ENCODE data around the gene PCSK5.
"Not testable (repeated sequence)": the region's sequence is repeated elsewhere in the genome, so short reads cannot be mapped to it uniquely, and the experiment has no call there.

PCSK5 gene

DNA sequence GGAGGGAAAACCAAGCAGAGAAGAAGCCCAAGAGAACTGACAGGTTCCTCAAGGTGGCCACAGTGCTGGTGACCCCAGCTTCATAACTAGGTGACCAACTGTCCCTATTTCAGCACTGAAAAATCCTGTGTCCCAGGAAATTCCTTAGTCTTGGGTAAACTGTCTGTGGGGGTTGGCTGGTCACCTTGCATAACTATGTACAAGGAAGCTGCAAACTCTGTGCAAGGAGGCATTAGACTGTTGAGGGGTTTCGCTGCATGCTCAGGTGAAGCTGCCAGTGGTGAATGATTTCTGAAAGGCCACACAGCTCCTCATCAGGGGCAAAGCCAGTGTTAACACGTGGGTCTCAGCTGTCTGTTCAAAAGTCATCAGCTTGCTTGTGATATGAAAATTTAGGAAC lies 36.9 kb downstream of the PCSK5 start:
- no peak for DNase-seq

DNA sequence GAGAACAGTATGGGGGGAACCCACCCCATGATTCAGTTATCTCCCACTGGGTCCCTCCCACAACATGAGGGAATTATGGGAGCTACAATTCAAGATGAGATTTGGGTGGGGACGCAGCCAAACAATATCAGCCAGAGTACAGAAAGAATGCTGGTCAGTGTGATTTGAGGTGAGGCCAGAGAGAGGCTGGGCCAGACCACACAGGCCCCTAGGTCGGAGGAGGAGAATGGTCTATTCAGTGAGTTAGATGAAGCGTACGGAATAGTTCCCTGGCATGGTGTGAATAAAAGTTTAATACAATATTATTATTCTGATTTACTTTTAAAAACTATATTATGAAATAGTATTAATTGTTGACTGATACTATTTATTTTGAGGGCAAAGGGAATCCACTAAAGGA lies 39.7 kb downstream of the PCSK5 start:
- DNase-seq: no peak

DNA sequence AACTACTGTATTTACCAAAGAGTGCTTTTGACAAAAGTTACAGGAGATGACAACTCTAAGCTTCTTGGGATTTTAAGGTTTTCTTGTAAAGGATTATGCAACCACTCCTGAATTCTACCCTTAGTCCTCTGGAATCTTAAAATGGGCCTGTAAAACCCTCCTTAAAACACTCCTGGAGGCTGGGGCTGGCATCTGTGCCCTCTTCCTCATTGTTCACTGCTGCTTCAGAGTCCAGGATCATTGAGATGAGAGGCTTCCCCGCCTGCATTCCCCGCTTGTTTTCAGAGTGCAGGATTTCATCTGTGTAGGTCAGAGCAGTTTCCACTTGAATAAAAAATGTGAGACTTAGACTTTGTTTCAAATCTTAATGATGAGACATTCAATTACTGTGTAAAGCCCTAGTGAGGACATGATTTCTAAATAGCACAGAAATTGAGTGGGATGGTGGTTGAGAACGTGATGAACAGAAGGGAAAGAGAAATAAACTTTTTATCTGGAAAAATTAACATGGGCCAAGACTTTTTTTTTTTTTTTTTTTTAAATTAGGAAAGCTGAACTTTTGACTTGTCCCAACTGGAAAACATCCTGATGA lies 40.4 kb downstream of the PCSK5 start:
- no peak for DNase-seq

DNA sequence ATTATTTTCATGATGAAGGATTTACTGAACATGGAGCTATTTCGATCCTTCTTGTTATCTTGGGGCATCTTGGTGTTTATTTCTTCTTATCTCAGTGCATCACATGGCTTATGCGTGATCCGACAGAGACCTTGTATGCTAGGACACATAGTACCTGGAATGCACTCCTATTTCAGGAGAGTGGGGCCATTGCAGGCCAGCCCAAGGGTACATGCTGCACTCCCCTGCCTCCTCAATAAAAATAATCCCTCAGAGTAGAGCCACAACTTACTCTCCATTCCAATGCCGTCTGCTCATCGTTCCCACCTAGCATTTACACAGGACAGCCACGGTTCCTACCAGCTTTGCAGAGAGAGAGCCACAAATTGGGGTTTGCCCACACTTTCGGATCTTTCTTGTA lies 43.5 kb downstream of the PCSK5 start:
- no peak for DNase-seq

DNA sequence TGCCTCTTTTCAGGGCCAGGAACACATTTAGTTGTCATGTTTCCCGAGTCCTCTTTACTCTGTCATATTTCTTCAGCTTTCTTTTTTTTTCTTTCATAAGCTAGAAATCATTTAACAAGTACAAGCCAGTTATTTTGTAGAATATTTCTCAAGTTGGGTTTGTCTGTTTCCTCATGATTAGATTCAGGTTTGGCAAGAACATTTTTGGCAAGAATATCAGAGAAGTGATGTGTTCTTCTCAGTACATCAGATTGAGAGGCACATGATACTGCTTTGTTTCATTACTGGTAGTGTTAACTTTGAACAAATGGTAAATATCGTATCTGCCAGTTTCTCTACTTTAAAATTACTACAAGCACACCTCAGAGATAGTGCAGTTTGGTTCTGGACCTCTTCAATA lies 45.1 kb downstream of the PCSK5 start:
- DNase-seq: no peak

DNA sequence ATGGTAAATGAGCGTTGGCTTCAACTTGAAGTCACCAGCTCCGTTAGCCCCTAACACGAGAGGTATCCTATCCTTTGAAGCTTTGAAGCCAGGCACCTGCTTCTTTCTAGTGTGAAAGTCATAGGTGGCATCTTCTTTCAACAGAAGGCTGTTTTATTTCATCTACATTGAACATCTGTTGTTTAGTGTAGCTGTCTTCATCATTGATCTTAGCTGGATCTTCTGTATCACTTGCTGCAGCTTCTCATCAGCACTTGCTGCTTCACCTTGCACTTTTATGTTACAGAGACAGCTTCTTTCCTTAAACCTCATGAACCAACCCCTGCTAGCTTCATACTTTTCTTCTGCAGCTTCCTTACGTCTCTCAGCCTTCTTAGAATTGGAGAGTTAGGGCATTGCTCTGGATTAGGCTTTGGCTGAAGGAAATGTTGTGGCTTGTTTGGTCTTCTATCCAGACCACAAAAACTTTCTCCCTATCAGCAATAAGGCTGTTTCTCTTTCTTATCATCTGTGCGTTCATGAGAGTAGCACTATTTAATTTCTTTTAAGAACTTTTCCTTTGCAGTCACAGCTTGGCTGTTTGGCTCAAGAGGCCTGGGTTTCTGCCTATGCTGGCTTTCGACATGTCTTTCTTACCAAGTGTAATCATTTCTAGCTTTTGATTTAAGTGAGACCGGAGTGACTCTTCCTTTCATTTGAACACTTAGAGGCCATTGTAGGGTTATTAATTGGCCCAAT lies 47.2 kb downstream of the PCSK5 start:
- DNase-seq: no peak

DNA sequence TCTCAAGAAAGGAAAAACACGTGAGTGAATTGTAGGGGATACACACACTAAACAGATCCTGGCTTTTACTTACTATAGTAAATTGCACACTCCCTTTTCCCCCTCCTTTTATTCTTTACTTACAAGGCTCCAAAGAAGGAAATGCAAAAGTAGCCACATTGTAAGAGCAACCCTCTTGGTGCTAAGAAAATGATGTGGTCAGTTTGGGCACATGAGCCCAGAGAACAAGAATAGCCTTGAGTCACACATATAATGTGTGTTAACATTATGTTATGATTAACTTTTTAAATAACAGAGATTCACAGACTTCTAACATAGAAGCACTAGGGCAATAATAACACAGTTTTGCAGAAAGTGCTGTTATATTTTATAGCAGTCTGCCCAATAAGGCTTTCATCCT lies 48.5 kb downstream of the PCSK5 start:
- DNase-seq: no peak

DNA sequence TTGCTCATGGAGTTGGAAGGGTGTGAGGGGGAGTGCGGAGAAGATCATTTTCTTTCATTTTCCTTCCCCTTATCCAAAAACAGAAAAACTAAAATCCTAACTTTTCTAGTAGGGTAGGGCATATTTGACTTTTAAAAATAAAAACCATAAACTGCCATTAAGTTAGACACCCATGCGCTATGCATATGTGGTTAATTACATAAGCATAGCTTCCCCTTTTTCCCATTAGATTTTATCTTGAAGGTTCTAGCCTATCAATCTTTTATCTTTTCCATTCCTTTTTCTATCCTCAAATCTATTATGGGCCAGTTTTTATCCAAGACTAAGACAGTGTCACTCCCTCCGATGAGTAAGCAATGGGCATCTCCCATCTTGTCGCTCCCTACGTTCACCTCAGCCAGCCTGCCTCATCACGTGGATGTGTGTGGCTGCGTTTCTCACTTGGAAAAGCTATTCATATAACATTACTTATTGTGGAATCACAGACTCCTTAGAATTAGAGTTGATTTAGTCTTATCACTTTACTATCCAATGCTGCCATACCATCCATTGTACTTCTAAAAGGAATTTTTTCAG lies 49.2 kb downstream of the PCSK5 start:
- no peak for DNase-seq

DNA sequence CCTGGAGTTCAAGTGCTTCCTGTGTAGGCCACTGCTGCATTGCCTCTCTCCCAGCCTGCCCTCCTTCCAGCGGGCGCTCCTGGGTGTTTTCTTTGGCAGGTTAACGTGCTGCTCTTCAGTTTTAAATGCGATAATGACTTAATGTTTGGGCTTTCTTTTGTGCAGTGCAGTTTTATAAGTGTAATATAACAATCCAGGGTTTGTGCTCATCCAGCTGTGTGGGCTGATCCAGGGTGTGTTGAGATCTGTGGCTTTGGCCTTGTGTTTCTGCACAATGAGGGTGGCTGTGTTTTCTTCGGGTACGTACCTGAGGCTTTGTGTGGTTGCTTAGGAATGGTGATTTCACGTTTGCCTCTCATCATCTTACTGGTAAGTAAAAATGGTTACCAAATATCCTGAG lies 50.6 kb downstream of the PCSK5 start:
- no peak for DNase-seq

DNA sequence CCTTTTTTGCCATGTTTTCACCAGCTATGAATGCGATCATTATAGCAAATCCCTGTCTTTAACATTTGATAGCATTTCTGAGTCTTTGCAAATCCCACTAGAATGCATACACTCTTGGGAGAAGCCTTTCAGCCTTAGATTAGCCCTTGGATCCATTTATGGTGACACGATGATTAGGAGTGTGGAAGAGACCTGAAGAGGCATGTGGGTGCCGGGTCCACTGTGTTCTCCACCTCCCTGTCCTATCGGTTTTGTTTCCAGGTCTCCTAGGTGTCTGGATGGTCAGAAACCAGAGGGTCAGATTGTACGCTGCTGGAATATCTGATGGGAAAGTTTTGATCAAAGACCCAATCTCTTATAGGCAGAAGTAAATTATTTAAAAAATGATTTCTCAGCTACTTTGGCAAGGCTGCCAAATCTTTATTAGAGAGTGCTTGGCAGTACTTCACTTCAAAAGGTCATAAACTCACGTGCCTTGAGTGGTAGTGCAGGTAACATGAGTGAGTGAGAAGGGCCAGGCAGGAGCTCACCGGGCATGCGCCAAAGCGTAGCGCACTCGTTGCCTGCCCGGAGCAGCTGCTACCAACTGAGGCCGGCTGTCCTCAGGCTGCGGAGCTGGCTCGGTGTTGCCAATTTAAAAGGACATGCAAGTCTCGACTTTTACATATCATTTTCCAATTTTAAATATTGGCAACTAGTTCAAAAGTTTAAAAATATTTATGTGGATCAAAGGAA lies 51.3 kb downstream of the PCSK5 start:
- no peak for DNase-seq

DNA sequence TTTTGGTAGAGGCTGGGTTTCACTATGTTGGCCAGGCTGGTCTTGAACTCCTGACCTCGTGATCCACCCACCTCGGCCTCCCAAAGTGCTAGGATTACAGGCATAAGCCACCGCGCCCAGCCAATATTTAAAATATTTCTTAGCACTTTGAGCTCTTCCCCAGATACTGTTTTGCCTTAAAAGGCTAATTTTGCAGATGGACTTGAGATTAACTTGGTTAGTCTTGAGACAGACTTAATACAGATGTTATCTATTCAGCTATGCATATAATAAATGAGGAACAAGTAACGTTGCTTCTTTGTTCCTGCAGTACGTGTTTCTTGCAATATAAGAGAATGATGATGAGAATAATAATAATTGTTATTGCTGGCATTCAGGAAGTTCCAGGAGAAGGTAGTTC lies 56.3 kb downstream of the PCSK5 start:
- no peak for DNase-seq

DNA sequence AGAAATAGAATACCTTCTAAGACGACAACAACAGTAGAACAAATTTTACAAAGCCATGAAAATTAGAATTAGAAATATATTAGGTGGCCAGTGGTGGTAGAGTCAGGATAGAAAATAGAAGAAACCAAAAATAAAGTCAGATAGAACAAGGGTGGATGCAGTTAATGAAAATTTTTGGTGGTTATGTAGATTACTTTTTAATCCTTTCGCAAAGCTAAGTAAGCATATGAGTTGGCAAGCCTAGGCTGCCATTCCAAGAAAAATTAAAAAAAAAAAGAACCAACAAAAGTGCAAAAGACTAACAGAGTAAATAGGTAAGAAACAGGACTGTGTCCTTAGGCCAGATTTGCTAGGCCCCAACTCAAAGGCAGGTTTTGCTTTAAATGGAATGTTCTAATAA lies 56.8 kb downstream of the PCSK5 start:
- DNase-seq: no peak

DNA sequence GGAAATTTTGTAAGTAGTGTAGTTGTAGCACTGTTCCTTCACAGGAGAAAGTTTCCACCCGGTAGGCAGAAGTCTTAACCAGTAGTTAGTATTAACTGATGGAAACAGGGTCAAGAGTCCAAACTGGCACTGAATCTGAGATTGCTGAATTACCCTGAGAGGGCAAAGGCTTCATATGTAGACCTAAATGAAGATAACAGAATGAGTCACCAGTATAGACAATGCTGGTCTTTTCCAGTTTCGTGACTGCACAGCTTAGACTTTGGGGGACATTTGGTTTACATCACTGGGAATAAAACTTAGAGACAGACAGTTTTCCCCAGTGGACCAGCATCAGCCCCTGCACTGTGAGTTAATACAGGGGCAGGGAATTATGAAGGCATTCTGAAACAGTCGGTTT lies 60.5 kb downstream of the PCSK5 start:
- no peak for DNase-seq

DNA sequence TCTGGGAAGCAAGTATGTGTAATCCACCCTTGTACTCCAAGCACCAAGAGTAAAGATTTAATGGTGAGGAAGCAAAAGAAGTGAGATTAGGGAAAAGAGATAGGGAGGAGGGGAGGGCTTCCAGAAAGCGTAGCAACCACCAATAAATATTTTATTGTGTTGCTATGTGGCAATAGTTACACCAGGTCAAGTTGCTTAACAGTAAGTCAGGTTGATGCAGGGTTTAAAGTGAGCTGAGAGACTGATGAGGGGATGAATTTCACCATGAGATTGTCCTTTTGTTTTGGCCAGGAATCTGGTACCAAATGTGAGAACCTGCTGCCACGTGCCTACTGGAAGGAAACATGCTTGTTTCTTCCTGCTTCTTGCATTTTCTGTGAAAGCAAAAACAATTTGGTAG lies 62.7 kb downstream of the PCSK5 start:
- no peak for DNase-seq

DNA sequence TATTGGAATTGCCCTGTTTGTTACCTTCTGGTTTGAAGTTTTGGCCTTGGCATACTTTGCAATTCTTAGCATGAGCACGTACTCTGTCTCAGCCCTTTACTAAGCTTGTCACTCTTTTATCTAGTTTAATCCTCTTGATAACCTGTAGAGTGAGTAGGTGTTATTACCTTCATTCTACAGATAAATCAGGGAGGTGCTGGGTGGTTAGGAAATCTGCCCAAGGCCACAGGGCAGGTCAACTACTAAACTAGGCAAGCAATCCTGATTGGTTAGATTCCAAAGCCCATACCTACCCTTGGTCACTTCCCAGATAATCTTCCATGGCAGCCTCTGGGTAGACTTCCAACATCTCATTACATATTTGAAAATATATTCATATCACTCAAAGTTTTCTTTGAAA lies 65.7 kb downstream of the PCSK5 start:
- DNase-seq: no peak

DNA sequence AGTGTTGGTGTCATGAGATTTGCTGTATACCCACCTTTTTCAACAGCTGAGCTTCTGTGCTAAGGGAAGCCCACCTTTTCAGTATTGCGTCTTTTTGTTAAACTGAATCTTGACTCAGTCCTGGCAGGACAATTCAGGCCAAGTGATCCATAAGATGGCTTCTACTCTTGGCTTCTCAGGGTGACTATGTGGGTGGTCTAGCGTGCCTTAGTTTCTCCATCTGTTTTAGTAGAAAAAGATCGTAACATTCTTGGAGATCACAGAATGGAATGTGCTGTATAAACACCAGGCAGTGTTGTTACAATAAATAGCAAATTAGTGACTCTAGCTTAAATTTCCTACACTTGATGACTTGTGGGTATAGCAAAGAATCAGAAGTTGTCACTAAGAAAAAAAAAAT lies 66.6 kb downstream of the PCSK5 start:
- DNase-seq: no peak

DNA sequence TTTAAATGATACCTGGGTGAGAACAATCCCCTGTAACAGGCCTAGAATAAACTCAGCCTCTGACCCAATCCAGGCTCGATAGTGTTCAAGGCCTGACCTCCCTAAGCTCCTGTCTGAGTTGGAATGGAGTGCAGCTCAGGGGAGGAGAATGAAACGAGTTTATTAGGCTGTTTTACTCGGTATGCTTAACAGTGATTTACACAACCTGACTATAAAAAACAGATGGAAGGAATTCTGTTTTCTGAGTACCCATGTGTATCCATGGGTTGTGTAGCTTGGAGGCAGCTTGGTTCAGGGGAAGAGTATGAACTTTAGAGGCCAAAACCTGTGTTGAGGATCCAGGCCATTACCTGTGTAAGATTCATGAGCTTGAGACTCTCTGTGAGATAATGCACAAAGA lies 67.8 kb downstream of the PCSK5 start:
- DNase-seq: no peak

DNA sequence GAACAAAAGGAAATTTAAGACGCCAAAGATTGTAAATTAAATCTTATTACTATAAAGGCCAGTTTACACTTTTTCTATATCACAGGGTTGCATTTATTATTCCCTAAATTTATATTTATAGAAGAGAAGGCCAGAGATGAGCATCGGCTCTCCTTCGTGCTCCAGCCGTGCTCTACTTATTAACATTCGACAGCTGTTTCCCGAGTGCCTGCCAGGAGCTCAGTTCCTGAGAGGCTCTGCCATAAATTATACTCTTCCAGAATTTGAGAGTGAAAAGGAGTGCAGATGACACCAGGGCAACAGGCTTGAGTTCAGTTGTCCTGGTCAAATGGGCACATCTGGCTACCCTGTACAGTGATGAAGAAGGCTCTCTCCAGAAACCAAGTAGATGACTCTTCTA lies 70.1 kb downstream of the PCSK5 start:
- DNase-seq: no peak

DNA sequence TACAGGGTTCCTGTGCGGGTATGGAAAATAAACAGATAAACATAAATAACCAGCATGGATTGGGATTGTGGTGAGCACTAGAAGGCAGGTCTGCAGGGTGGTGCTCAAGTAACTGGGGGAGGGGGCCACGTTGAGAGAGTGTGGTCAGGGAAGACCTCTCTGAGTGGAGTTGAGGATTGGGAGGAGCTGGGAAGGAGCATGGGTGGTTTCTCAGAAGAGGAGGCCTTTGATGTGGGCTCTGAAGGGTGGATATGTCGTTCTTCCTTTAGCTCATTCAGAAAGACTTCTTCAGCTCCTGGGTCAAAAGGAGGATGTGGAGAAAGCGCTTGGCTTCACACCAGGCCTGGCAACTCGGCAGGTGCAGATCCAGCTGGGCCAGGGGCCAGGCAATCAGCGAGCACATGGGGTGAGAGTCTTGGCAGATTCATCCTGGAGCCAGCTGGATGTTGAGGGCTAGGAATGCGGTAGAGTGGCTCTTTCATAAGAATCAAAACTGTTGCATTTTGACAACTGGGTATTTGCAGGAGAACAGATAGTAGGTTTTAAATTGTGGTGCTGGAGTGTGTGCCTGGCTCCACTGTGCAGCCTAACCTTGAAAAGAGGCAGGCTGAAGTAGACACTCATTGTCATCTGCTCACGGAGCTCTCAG lies 71.7 kb downstream of the PCSK5 start:
- no peak for DNase-seq

DNA sequence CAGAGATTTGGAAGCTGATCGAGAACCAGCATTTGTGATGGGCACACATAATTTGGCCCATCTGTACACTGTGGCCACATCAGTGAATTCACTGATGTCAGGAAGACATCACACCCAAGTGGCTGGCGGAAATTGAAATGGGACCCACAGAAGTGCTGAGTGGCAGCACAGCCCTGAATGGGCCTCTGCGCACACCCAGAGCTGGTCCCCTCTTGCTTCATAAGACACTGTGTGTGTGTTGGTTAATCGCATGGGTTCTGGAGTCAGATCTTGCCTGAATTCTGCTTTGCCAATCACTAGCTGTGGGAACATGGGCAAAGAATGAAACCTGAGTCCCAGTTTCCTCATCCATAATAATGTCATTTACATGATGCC lies 72.2 kb downstream of the PCSK5 start:
- DNase-seq: no peak

DNA sequence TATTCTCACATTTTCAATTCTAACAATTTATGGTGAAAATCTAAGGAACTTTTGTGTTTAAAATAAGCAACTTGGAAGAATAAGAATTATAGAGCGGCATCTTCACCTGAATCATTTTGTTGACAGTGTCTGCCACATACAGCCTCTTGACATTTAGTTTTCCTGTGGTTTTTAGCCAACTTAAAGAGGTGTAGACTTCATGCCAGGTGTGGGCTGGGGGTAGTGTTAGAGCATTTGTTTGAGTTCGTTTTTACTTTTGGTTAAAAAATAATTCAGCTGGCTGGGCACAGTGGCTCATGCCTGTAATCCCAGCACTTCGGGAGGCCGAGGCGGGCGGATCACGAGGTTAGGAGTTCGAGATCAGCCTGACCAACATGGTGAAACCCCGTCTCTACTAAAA lies 72.8 kb downstream of the PCSK5 start:
- DNase-seq: not testable (repeated sequence)

DNA sequence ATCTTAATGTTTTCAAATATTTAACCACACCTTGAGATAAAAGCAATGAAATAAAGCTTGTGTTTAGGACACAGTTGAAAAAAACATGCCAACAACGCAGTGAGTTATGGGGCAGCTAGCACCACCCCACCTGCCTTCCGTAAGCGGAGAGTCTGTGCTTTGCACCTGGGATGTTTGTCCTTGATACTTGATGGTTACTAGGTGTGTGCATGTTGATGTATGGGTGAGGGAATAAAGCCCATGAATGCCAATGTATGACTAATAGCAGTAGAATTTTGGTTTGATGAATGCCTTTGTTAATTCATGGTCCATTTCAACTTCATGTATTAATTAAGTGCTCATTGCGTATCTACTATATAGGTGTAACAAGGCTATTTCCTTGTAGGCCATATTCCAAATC lies 74.0 kb downstream of the PCSK5 start:
- no peak for DNase-seq

DNA sequence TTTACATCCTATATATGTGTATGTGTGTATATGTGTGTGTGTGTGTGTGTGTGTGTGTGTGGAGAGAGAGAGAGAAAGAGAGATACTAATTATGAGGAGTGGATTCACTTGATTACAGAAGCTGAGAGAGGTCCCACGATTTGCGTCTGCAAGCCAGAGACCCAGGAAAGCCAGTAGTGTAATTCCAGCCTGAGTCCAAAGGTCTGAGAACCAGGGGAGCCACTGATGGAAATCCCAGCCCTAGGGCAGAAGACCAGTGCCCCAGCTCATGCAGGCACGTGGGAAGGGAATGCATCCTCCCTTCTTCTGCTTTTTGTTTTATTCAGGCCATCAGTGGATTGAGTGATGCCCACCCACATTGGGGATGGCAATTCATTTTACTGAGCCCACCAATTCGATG lies 74.8 kb downstream of the PCSK5 start:
- no peak for DNase-seq

DNA sequence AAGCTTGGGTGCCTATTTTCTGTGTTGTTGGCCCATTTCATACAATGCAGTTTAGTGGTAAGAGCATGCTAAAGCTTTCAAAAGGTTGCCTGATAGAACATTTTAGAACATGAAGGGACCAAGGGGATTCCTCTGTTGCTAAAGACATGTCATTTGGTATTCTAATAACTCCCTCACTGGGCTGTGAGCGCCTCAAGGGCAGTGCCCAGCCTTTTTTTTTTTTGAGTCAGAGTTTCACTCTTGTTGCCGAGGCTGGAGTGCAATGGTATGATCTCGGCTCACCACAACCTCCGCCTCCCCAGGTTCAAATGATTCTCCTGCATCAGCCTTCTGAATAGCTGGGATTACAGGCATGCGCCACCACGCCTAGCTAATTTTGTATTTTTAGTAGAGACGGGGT lies 77.1 kb downstream of the PCSK5 start:
- no peak for DNase-seq

Data from activated effector memory CD4-positive, alpha-beta T cell treated with Interleukin-2 at 50 U/mL for 16 hours (primary cell).